ELR (cell line): ENCODE data around the gene MT1E.
A peak's percentile ranks its signal among the peaks of the same experiment; 100 is the strongest.

ENCODE experiments used
- DNase-seq: peaks from one replicate; pipeline ENCODE4 v3.0.0-alpha.2; 2015; ENCODE audit warnings: low read depth

Gene MT1E

DNA sequence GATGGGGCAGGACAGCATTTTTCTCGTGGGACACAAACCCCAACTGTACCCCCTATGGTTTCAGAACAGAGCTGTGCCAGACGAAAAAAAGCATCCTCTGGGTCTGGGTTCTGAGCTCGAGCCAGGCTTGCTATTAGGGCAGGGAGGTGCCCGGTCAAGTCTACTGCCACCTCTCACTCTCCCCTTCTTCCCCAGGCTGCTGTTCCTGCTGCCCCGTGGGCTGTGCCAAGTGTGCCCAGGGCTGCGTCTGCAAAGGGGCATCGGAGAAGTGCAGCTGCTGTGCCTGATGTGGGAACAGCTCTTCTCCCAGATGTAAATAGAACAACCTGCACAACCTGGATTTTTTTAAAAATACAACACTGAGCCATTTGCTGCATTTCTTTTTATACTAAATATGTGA is 1.1 kb downstream of the MT1E start:
- DNase-seq, result no peak

DNA sequence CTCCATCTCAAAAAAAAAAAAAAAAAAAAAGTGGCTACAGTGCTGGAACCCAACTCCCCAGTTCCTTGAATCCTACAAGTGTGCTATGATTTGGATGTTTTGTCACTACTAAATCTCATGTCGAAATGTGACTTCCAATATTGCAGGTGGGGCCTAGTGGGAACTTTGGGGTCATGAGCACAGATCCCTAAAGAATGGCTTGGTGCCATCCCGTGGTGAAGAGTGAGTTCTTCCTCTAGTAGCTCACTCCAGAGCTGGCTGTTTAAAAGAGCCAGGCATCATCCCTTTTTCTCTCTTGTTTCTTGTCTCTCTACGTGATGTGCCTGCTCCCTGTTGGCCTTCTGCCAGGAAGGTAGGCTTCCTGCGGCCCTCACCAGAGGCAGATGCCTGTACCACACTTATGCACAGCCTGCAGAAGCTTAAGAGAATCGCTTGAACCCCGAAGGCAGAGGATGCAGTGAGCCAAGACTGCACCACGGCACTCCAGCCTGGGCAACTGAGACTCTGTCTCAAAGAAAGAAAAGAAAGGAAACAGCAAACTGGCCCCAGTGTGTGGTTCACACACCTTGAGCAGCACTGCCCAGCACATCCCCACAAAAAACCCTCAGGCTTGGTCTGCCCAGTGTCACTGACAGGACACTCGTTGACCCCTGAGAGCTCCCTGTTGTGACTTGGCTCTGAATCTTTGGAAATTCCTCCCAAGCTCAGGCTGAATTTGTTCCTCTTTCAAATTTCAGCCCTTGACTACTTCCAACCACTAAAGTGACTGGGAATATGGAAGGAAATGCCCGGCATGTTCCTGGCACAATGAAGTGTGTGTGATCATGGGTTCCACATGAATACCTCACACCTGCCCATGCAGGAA is 3.1 kb downstream of the MT1E start:
- peak; percentile 40 for DNase-seq

DNA sequence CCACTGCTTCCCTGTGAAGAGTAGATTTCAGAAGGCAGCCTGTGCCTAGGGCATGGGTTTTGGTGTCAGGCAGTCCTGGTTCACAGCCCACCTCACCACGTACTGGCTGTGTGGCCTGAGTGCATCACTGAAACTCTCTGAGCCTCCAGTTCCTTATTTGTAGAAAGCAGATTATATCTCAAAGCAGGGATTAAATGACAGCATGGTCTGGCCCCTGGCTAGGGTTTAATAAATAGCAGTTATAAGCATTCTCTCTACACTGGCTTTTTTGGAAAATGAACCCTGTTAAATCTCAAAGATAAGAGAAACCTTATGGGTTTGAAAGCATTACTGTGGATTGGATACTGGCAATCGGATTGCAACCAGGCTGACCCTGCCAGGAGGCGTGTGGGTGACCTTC is 4.0 kb downstream of the MT1E start:
- no peak for DNase-seq

DNA sequence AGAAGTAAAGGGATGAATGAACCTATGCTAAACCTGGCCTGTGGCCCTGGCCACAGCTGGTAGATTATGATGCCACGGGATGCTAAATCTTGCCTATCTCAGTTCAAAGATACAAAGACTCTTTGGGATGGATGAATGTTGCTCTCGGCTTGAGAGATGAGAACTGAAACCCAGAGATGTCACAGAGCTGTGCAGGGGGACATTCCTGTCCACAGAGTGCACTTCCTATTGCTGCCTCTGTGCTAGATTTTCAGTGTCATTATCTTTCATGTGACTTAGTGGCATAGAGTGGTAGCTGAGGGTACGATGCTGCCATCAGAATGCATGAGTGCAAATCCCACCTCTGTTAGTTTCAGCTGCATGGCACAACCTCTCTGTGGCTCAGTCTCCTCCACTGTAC is 4.6 kb downstream of the MT1E start:
- DNase-seq, result no peak

DNA sequence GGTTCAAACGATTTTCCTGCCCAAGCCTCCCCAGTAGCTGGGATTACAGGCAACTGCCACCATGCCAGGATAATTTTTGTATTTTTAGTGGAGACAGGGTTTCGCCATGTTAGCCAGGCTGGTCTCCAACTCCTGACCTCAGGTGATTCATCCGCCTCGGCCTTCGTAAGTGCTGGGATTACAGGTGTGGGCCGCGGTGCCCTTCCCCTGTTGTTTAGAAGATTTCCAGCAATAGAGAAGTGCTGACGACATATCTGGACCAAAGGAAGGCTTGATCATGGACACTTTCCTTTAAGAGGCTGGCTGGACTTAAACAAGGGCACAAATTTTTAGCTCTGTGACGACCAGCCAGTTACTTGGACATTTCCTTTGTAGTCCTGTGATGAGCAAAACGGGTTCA is 5.6 kb downstream of the MT1E start:
- DNase-seq, result no peak

DNA sequence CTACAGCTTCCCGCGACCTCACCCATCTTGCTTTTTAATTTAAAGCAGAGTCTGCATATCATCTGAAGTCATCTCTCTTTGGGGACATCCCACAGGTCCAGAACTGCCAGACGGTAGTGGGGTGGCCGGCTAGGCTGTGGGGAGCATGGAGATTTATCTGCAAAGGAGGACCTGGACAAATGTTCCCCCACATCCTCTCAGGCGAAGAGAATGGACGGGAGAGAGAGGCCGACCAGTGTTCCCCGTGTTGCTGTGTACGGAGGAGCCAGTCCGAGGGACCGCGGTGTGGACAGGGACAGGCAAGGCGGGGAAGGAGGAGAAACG is 6.2 kb downstream of the MT1E start:
- DNase-seq, result peak; percentile 19

DNA sequence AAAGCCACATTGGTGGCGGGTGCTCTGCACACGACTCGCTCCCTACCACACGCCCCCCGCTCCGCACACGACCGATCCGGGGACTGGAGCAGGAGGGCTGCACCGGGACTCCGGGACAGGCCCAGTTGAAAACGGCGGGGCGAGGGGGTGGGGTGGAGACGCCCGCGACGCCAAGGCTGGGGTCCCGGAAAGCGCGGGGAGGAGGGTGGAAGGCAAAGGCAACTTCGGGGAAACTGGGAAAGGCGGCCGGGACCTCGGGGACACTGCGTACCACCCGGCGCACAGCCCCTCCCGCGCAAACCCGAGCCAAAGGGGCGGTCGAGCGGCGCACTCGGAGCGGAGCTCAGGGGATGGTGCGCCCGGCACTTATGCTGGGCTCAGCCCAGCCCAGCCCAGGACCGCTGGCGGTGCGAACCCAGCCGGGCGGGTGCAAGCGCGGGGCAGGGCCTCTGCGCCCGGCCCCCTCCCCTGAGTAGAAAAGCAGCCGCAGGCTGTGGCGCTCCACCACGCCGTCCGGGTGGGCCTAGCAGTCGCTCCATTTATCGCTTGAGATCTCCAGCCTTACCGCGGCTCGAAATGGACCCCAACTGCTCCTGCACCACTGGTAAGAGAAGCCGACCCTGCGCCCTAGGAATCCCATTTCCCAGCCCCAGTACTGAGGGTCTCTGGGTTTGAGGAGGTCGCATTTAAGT is 6.7 kb downstream of the MT1E start, which contains the start of gene MT1M:
Gene MT1M, plus strand, starts transcription at position 504 of the 692 bp plus-strand sequence. Its CDS starts 73 bp downstream, at position 577.
- peak; percentile 40 for DNase-seq

DNA sequence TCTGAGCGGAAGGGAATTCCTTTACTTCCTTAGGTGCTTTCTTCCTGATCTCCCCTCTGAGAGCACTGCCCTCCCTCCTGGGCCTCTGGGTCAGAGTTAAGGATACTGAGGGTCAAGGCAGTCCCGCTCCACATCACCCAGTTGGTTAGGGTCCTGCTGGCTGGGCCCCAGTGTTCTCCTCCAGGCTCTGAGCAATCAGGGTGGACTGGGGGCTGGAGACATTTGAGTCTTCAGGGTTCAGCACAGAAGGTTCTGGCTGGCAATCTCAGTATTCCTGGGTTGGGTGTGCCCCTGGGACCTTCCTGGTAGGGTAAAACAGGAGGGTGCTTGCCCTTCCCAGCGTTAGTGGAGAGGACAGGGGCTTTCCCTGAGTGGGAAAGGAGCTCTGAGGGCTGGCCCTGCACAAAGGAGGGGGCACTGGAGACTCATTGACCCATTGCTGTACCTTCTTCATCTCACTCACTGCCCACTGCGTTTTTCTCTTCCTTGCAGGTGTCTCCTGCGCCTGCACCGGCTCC is 7.3 kb downstream of the MT1E start:
- no peak for DNase-seq

DNA sequence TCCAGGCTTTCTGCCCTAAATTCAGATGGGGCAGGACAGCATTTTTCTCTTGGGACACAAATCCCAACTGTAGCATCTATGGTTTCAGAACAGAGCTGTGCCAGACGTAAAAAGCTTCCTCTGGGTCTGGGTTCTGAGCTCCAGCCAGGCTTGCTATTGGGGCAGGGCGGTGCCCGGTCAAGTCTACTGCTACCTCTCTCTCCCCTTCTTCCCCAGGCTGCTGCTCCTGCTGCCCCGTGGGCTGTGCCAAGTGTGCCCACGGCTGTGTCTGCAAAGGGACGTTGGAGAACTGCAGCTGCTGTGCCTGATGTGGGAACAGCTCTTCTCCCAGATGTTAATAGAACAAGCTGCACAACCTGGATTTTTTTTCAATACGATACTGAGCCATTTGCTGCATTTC is 8.0 kb downstream of the MT1E start:
- no peak for DNase-seq

DNA sequence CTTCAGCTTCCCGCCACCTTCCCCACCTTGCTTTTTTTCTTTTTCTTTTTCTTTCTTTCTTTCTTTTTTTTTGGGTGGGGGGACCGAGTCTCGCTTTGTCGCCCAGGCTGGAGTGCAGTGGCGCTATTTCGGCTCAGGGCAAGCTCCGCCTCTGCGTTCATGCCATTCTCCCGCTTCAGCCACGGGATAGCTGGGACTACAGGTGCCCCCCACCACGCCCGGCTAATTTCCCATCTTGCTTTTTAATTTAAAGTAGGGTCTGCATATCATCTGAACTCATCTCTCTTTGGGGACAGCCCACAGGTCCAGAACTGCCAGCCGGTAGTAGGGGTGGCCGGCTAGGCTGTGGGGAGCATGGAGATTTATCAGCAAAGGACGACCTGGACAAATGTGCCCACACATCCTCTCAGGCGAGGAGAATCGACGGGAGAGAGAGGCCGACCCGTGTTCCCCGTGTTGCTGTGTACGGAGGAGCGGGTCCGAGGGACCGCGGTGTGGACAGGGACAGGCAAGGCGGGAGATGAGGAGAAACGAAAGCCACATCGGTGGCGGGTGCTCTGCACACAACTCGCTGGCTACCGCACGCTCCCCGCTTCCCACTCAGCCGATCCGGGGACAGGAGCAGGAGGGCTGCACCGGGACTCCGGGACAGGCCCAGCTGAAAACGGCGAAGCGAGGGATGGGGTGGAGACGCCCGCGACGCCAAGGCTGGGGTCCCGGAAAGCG is 9.3 kb downstream of the MT1E start:
- DNase-seq, result no peak

DNA sequence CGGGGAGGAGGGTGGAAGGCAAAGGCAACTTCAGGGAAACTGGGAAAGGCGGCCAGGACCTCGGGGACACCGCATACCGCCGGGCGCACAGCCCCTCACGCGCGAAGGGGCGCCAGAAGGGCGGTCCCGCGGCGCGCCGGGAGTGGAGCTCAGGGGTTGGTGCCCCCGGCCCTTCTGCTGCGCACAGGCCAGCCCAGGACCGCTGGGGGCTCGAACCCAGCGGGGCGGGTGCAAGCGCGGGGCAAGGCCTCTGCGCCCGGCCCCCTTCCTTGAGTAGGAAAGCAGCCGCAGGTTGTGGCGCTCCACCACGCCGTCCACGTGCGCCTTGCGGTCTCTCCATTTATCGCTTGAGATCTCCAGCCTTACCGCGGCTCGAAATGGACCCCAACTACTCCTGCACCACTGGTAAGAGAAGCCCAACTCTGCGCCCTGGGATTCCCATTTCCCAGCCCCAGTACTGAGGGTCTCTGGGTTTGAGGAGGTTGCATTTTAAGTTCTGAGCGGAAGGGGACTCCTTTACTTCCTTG is 9.9 kb downstream of the MT1E start:
- DNase-seq, result no peak

DNA sequence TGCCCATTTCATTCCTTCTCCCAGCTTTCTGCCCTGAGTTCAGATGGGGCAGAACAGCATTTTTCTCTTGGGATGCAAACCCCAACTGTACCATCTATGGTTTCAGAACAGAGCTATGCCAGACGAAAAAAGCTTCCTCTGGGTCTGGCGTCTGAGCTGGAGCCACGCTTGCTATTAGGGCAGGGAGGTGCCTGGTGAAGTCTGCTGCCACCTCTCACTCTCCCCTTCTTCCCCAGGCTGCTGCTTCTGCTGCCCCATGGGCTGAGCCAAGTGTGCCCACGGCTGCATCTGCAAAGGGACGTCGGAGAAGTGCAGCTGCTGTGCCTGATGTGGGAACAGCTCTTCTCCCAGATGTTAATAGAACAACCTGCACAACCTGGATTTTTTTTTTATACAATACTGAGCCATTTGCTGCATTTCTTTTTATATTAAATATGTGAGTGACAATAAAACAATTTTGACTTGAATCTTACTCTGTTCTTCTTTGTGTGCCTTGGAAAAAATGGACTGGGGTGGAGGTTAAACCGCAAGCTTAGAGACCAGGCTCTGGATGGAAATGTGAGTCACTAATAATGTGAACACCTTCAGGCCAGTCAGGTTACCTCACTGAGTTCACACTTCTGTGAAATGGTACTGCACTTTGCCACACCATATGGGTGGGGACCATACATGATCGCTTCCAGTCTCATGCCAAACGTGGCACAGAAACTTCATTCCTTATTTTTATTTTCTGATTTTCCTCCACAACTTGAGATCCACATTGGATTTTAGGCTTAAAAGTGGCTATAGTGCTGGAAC is 11.2 kb downstream of the MT1E start:
- DNase-seq, result no peak

DNA sequence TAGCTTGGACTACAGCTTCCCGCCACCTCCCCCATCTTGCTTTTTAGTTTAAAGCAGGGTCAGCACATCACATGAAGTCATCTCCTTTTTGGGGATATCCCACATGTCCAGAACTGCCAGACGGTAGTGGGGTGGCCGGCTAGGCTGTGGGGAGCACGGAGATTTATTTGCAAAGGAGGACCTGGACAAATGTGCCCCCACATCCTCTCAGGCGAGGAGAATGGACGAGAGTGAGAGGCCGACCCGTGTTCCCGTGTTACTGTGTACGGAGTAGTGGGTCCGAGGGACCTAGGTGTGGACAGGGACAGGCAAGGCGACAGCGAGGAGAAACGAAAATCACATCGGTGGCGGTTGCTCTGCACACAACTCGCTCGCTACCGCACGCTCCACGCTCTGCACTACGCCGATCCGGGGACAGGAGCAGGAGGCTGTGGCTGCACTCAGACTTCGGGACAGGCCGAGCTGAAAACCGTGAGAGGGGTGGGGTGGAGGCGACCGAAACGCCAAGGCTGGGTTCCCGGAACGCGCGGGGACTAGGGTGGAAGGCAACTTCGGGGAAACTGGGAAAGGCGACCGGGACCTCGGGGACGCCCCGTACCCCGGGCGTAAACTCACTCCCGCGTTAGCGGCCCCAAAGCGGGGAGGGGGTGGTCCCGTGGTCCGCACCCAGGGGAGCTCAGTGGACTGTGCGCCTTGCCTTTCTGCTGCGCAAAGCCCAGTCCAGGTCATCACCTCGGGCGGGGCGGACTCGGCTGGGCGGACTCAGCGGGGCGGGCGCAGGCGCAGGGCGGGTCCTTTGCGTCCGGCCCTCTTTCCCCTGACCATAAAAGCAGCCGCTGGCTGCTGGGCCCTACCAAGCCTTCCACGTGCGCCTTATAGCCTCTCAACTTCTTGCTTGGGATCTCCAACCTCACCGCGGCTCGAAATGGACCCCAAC is 12.5 kb downstream of the MT1E start, which contains the start of gene MT1A:
Gene MT1A, plus strand, starts transcription at position 853 of the 937 bp plus-strand sequence. Its CDS starts 73 bp downstream, at position 926.
- peak; percentile 45 for DNase-seq

DNA sequence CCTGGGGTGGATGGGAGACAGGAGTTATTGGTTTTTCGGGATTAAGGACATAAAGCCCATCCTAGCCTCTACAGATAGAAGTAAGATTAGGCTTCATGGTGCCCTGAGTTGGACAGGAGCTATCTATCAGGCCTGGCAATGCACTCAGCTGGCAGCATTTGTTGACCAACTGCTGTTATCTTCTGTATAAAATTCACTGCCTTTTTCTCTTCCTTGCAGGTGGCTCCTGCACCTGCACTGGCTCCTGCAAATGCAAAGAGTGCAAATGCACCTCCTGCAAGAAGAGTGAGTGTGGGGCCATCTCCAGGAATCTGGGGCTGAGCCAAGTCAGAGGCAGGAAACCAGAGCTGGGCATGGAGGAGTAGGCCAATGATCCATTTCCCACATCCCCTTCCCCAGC is 13.5 kb downstream of the MT1E start:
- no peak for DNase-seq

DNA sequence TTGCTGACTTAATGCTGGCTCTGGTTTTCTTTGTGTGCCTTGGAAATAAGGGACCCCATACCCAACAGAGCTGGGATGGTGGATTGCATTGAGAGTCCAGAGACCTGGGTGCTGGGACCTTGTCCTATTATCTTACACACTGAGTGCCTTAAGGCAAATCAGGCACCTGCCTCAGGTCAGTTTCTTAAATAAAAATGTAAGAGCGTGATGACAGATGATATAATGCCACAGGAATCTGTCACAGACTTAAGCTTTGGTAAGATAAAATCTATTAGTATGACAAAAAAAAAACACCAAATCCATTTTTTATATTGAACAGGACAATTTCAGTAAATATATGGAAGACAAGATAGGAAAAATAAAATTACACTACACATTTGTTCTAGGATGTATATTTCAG is 14.5 kb downstream of the MT1E start:
- DNase-seq, result no peak

DNA sequence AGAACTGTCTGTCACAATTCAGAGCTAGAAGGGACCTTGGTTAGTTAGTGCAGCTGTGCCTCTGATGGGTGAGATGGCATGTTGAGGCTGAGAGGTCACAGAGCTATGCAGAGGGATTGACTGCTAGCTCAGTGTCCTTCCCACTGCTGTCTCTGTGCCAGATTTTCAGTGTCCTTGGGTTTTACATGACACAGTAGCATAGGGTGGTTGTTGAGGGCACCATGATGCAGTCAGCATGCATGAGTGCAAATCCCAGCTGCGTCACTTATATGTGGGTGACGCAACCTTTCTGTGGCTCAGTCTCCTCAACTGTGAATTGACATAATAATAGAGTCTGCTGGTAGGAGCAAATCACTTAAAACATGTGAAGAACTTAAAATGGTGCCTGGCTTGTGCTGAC is 15.6 kb downstream of the MT1E start:
- no peak for DNase-seq

DNA sequence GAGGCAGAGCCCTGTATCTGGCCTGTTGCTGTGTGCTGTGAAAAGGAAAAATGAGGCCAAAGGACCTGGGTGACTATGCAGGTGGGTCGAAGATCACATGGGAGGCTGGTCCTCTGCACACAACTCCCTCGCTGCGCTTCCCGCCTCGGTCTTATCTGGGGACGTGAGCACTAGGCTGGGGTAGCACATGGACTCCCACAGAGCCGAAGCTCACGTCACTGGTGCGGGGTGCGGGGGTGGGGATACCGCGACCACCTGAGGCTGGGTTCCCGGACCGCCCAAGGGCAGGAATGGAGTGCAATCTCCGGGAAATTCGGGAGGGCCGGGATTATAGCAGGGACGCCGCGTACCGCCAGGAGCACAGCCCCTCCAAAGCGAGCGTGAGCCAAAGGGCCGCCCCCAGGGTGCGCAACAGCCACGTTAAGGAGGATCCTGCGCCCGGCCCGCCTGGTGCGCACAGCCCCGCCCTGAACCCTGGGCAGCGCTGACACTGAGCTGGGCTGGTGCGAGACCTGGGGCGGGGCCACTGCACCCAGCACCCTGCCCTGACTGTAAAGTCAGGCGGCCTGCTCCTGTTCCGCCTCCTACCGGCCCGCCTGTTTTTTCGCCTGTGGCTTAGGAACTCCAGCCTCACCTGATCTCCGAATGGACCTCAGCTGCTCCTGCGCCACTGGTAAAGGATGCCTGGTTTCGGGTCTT is 17.6 kb downstream of the MT1E start:
- peak; percentile 71 for DNase-seq

DNA sequence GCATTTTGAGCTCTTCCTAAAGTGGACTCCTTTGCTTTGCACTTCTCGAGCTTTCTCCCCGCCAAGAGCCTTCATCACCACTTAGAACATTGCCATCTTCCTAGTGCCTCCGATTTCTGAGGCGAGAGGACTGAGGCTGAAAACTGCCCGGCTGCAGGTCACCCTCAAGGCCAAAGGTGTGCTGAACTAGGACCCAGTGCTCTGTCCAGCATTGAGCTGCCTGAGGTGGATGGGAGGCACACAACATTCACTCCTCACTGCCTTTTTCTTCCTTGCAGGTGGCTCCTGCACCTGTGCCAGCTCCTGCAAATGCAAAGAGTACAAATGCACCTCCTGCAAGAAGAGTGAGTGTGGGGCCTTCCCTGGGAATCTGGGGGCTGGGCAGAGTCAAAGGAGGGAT is 18.3 kb downstream of the MT1E start:
- DNase-seq, result no peak

DNA sequence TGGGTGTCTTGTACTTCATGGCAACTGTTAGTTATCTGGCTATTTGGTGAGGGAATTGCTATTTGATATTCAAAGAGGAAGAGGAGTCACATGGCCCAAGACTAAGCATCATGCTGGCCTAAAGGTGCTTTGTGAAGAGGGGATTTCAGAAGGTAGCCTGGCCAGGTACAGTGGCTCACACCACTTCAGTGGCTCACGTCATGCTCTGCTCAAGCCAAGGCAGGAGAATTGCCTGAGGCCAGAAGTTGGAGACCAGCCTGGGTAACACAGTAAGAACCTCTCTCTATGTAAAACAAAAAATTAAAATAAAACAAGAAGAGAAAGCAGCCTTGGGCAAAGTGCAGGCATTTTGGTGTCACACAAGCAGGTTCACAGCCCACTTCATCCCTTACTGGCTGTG is 19.7 kb downstream of the MT1E start:
- DNase-seq, result no peak

DNA sequence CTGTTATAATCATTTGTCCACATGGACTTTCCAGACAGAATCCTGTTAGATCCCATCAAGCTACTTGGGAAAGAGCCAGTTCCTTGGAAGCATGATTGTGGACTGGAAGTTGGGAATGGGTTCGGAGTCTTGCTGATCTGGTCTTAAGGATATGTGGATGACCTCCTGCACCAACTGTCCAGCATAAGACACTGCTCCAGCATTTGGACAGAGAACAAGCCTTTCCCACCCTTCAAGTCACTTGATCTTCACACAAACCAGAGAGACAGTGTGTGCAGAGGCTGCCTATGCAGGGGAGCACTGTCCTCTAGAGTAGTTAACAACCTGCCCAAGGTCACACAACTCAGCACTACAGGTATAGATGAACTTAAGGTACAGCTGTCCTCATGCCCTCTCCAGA is 20.3 kb downstream of the MT1E start:
- DNase-seq, result no peak
